ENCODE results near the gene TMEM131L.

TMEM131L gene

DNA sequence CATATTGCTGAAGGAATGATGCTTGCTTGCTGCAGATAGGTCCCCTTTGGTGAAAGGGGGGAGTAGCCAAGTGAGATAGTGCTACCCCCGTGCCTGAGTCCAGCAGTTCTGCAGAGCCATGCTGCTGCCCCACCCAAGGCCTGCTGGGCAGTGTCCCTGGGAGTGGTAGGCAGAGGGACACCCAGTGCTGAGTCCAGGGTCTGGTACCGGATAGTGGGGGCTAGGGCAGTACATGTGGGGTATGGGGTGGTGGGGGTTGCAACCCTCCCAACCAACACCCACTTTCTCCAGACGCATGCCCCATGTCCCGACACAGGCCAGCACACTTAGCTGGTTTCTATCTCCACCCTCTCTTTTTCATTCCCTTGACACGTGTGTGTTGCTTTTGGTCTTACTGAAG, 155.9 kb downstream of the TMEM131L start:
- no peaks in the 10 kb centered on the region for H3K9me2 ChIP-seq (replicated peaks; ENCODE audit: control insufficient read depth, low read length)
- no peak overlapping the region for H3K27ac ChIP-seq (ENCODE audit: low read depth, low read length)
- no peaks in the 10 kb centered on the region for H3K9me3 ChIP-seq (ENCODE audit: control insufficient read depth, insufficient read depth, low read length)
- H4K20me1 ChIP-seq (ENCODE audit: control insufficient read depth, insufficient read depth, low read depth, low read length) = peaks cover 26% of the 10 kb centered on the region
- H3F3A ChIP-seq (ENCODE audit: control insufficient read depth, insufficient read depth) = peaks cover 51% of the 10 kb centered on the region
- peaks cover 39% of the 10 kb centered on the region for H3K79me2 ChIP-seq (ENCODE audit: control insufficient read depth, low read length)
- H3K36me3 ChIP-seq (ENCODE audit: control insufficient read depth, low read length) = peaks cover 99% of the 10 kb centered on the region
- no peaks in the 10 kb centered on the region for H3K27me3 ChIP-seq (ENCODE audit: control insufficient read depth, low read length)
- H3K4me1 ChIP-seq (ENCODE audit: control insufficient read depth, low read length) = no peaks in the 10 kb centered on the region
- no peak overlapping the region for H3K4me3 ChIP-seq (ENCODE audit: low read length)
- no peak for TF ChIP-seq EZH2phosphoT487 (IDR thresholded peaks at IDR 0.05; ENCODE audit: borderline replicate concordance, low read length)
- TF ChIP-seq, protein P1, sequence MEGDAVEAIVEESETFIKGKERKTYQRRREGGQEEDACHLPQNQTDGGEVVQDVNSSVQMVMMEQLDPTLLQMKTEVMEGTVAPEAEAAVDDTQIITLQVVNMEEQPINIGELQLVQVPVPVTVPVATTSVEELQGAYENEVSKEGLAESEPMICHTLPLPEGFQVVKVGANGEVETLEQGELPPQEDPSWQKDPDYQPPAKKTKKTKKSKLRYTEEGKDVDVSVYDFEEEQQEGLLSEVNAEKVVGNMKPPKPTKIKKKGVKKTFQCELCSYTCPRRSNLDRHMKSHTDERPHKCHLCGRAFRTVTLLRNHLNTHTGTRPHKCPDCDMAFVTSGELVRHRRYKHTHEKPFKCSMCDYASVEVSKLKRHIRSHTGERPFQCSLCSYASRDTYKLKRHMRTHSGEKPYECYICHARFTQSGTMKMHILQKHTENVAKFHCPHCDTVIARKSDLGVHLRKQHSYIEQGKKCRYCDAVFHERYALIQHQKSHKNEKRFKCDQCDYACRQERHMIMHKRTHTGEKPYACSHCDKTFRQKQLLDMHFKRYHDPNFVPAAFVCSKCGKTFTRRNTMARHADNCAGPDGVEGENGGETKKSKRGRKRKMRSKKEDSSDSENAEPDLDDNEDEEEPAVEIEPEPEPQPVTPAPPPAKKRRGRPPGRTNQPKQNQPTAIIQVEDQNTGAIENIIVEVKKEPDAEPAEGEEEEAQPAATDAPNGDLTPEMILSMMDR (IDR thresholded peaks at IDR 0.05; ENCODE audit: low read depth, low read length, poor library complexity, severe bottlenecking) = no peak
- no peak overlapping the region for H3K4me2 ChIP-seq (ENCODE audit: low read length)

DNA sequence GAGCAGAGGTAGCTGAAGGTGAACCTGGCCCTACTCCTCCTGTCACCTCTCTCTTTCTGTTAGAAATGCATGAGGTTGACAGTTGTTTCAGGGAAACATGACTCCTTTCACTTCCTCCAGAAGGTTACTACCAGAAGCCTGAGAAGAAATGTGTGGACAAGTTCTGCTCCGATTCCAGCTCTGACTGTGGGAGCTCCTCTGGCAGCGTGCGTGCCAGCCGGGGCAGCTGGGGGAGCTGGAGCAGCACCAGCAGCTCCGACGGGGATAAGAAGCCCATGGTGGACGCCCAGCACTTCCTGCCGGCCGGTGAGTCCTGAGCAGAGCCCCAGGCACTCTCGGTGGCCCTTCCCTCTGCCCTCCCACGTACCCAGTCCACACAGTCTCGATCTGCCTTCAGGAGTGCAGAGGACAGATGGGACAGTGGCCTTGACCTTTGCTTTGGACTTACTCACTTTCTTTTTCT, 156.6 kb downstream of the TMEM131L start:
- no peak for TF ChIP-seq EZH2phosphoT487 (IDR thresholded peaks at IDR 0.05; ENCODE audit: borderline replicate concordance, low read length)
- TF ChIP-seq, protein P1 (IDR thresholded peaks at IDR 0.05; ENCODE audit: low read depth, low read length, poor library complexity, severe bottlenecking) = no peak
- H3K4me2 ChIP-seq (ENCODE audit: low read length) = no peak overlapping the region
- H3K4me3 ChIP-seq (ENCODE audit: low read length) = no peak overlapping the region
- no peaks in the 10 kb centered on the region for H3K4me1 ChIP-seq (ENCODE audit: control insufficient read depth, low read length)
- no peaks in the 10 kb centered on the region for H3K9me3 ChIP-seq (ENCODE audit: control insufficient read depth, insufficient read depth, low read length)
- H4K20me1 ChIP-seq (ENCODE audit: control insufficient read depth, insufficient read depth, low read depth, low read length) = peaks cover 20% of the 10 kb centered on the region
- peaks cover 32% of the 10 kb centered on the region for H3K79me2 ChIP-seq (ENCODE audit: control insufficient read depth, low read length)
- no peaks in the 10 kb centered on the region for H3K27me3 ChIP-seq (ENCODE audit: control insufficient read depth, low read length)
- H3F3A ChIP-seq (ENCODE audit: control insufficient read depth, insufficient read depth) = peaks cover 45% of the 10 kb centered on the region
- H3K27ac ChIP-seq (ENCODE audit: low read depth, low read length) = no peak overlapping the region
- peaks cover 99% of the 10 kb centered on the region for H3K36me3 ChIP-seq (ENCODE audit: control insufficient read depth, low read length)
- no peaks in the 10 kb centered on the region for H3K9me2 ChIP-seq (replicated peaks; ENCODE audit: control insufficient read depth, low read length)

DNA sequence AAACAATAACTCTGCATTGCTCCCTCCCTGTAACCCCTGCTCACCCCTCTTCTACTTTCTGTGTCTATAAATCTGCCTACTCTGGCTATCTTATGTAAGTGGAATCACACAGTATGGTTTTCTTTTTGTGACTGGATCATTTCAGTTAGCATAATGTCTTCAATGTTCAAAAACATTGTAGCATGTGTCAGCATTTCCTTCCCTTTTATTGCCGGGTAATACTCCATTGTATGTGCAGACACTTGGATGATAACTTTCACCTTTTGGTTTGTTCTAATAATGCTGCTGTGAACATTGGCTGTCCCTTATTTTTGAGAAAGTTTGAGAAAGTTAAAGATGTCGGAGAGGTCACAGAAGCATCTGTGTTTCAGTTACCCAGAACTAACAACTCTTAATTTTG, 157.3 kb downstream of the TMEM131L start:
- Histone ChIP-seq H3K4me2 (ENCODE audit: low read length) (no peak overlapping the region), H3K9me2 (replicated peaks; ENCODE audit: control insufficient read depth, low read length) (no peaks in the 10 kb centered on the region), H3K79me2 (ENCODE audit: control insufficient read depth, low read length) (peaks cover 26% of the 10 kb centered on the region), H3K9me3 (ENCODE audit: control insufficient read depth, insufficient read depth, low read length) (no peaks in the 10 kb centered on the region), H3K27ac (ENCODE audit: low read depth, low read length) (no peak overlapping the region), H3K27me3 (ENCODE audit: control insufficient read depth, low read length) (no peaks in the 10 kb centered on the region), H4K20me1 (ENCODE audit: control insufficient read depth, insufficient read depth, low read depth, low read length) (peaks cover 15% of the 10 kb centered on the region), H3K36me3 (ENCODE audit: control insufficient read depth, low read length) (peaks cover 99% of the 10 kb centered on the region), H3K4me3 (ENCODE audit: low read length) (no peak overlapping the region), H3K4me1 (ENCODE audit: control insufficient read depth, low read length) (no peaks in the 10 kb centered on the region), H3F3A (ENCODE audit: control insufficient read depth, insufficient read depth) (peaks cover 41% of the 10 kb centered on the region)
- TF ChIP-seq, protein P1 (IDR thresholded peaks at IDR 0.05; ENCODE audit: low read depth, low read length, poor library complexity, severe bottlenecking) = no peak
